ENCODE data around the gene PAQR3. TPM values are rescaled to one million over a fixed set of nuclear protein-coding genes. Genes with fewer than 3 reads are reported as not detected.

PAQR3 gene
- total and polyA plus RNA-seq, 2 experiments from 2014 or later, result 17.3 to 17.8 TPM

- Histone ChIP-seq H3K9me3 (ENCODE audit: low read depth) (no peaks in the 10 kb centered on the region), H3K27me3 (no peaks in the 10 kb centered on the region), H3K36me3 (no peaks in the 10 kb centered on the region), H3K4me3 (no peak overlapping the region), H3K27ac (no peak overlapping the region), H3K4me1 (ENCODE audit: low read depth) (no peaks in the 10 kb centered on the region)
- DNase-seq (ENCODE audit: low read depth in 1 of 2, low spot score in 1 of 2), result no peak
- TF ChIP-seq CTCF (IDR thresholded peaks at IDR 0.05; ENCODE audit: low read depth, low read length), result no peak
These were observed 39.9 kb downstream of the PAQR3 start for GRCh38 chr4:78899302-78899701.

GRCh38 chr4:78889955-78890354 is 49.3 kb downstream of the PAQR3 start:
- Histone ChIP-seq H3K36me3 (peaks cover 14% of the 10 kb centered on the region), H3K27ac (no peak overlapping the region), H3K4me1 (ENCODE audit: low read depth) (no peaks in the 10 kb centered on the region), H3K27me3 (no peaks in the 10 kb centered on the region), H3K4me3 (no peak overlapping the region), H3K9me3 (ENCODE audit: low read depth) (no peaks in the 10 kb centered on the region)
- no peak for DNase-seq (ENCODE audit: low read depth in 1 of 2, low spot score in 1 of 2)
- TF ChIP-seq CTCF (IDR thresholded peaks at IDR 0.05; ENCODE audit: low read depth, low read length), result no peak

- H3K36me3 ChIP-seq, result peaks cover 10% of the 10 kb centered on the region
- no peaks in the 10 kb centered on the region for H3K4me1 ChIP-seq (ENCODE audit: low read depth)
- no peaks in the 10 kb centered on the region for H3K27me3 ChIP-seq
- no peak overlapping the region for H3K4me3 ChIP-seq
- no peak for DNase-seq (ENCODE audit: low read depth in 1 of 2, low spot score in 1 of 2)
- H3K9me3 ChIP-seq (ENCODE audit: low read depth), result no peaks in the 10 kb centered on the region
- no peak for TF ChIP-seq CTCF (IDR thresholded peaks at IDR 0.05; ENCODE audit: low read depth, low read length)
- no peak overlapping the region for H3K27ac ChIP-seq
These were observed 53.6 kb downstream of the PAQR3 start for GRCh38 chr4:78885598-78885997.

GRCh38 chr4:78880874-78881492 is 58.3 kb downstream of the PAQR3 start:
- no peak for DNase-seq (ENCODE audit: low read depth in 1 of 2, low spot score in 1 of 2)
- peaks cover 6% of the 10 kb centered on the region for H3K36me3 ChIP-seq
- H3K4me3 ChIP-seq, result no peak overlapping the region
- no peaks in the 10 kb centered on the region for H3K4me1 ChIP-seq (ENCODE audit: low read depth)
- TF ChIP-seq CTCF (IDR thresholded peaks at IDR 0.05; ENCODE audit: low read depth, low read length), result no peak
- H3K27ac ChIP-seq, result no peak overlapping the region
- H3K27me3 ChIP-seq, result no peaks in the 10 kb centered on the region
- no peaks in the 10 kb centered on the region for H3K9me3 ChIP-seq (ENCODE audit: low read depth)

- Histone ChIP-seq H3K27me3 (no peaks in the 10 kb centered on the region), H3K9me3 (ENCODE audit: low read depth) (no peaks in the 10 kb centered on the region), H3K27ac (no peak overlapping the region), H3K4me1 (ENCODE audit: low read depth) (no peaks in the 10 kb centered on the region), H3K36me3 (peaks cover 21% of the 10 kb centered on the region), H3K4me3 (no peak overlapping the region)
- TF ChIP-seq CTCF (IDR thresholded peaks at IDR 0.05; ENCODE audit: low read depth, low read length), result no peak
- no peak for DNase-seq (ENCODE audit: low read depth in 1 of 2, low spot score in 1 of 2)
These were observed 61.2 kb downstream of the PAQR3 start for GRCh38 chr4:78878031-78878430.
